GM20431 (cell line): Measurements from ENCODE around the gene KCTD15.

Experiments used
- in situ Hi-C: fragments of 300-500 bp; cut with MseI, MboI; formaldehyde crosslinking; loops from one replicate; pipeline ENCODE4 v1.15.0; 2020; ENCODE audit warnings: low sequenced_read_pairs; ENCODE audit not compliant: unreplicated experiment

Gene KCTD15

DNA sequence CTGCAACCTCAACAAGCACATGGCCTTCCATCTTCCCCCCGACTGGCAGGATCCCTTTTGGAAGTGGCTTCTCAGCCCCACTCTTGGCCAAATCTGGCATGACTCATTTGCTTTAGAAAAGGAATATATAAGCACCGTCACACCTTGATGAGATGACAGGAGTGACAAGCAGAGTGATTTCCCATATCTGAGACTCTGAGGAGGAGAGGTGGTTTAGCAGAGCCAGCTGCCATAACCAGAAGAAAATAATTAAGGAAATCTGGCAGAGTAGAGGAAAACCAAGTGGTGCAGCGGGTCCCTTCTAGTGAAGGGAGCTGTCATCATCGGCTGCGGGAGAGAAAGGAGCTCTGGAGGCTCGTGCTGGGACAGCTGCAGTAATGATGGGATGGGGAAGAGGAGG lies 27.5 kb upstream of the KCTD15 start:
- in situ Hi-C loops, result loop anchor here (25.0 kb wide), 1 partner anchor 532 kb away; the partner anchor contains the start of gene SLC7A10

DNA sequence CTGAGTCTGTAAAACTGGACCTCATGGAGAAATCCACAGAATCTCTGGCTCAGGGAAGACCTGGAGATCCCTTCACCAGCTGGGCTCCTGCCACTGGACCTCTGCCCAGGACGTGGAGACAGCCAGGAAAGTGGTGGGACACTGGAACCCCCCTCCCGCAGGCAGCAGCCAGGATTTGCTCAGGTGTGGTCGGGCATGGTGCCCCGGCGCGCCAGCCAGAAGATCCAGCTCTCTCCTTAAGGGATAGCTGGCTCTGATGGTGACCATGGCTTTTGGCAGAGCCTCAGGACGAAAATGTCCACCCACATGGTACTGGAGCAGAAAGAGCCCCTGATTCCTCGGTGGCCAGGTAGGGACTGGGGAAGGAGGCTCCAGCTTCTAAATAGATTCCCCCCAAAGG lies 26.6 kb upstream of the KCTD15 start:
- in situ Hi-C loops, result loop anchor here (10.0 to 25.0 kb wide), 2 partner anchors 345 to 533 kb away; partner anchors contain the start of gene SLC7A10

DNA sequence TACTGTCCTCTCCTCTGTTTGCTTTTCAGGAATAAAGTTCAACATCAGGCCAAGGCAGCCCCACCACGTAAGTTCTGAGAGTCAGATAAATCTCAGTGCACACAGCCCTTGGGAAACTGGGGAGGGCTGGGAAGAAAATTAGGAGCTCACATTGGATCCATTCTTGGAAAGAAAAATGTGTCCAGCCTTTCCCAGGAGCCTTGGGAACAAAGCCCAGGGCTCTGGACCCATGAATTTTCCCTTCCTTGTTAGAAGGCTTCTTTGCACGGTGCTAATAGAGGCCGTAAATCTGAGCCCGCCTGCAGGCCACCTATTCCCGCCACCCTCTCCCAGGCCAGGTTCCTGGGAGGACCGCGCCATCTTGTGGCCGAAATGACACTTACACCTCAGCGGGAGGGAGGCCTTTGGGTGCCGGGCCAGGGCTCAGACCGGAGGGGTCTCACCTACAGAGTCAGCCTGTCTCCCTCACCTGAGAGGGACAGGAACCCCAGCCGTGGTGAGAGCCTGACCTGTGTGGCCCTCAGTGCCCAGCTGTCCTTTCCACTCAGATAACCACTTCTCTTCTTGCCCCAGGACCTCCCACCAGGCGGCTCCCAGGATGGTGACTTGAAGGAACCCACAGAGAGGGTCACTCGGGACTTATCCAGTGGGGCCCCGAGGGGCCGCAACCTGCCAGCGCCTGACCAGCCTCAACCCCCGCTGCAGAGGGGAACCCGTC lies 25.1 kb upstream of the KCTD15 start:
- in situ Hi-C loops, result loop anchor here (10.0 to 25.0 kb wide), 2 partner anchors 347 to 534 kb away; partner anchors contain the start of gene SLC7A10

DNA sequence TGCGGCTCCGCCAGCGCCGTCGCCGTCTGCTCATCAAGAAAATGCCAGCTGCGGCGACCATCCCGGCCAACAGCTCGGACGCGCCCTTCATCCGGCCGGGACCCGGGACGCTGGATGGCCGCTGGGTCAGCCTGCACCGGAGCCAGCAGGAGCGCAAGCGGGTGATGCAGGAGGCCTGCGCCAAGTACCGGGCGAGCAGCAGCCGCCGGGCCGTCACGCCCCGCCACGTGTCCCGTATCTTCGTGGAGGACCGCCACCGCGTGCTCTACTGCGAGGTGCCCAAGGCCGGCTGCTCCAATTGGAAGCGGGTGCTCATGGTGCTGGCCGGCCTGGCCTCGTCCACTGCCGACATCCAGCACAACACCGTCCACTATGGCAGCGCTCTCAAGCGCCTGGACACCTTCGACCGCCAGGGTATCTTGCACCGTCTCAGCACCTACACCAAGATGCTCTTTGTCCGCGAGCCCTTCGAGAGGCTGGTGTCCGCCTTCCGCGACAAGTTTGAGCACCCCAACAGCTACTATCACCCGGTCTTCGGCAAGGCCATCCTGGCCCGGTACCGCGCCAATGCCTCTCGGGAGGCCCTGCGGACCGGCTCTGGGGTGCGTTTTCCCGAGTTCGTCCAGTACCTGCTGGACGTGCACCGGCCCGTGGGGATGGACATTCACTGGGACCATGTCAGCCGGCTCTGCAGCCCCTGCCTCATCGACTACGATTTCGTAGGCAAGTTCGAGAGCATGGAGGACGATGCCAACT lies 24.4 kb upstream of the KCTD15 start:
- in situ Hi-C loops, result loop anchor here (10.0 to 25.0 kb wide), 2 partner anchors 347 to 535 kb away; partner anchors contain the start of gene SLC7A10

DNA sequence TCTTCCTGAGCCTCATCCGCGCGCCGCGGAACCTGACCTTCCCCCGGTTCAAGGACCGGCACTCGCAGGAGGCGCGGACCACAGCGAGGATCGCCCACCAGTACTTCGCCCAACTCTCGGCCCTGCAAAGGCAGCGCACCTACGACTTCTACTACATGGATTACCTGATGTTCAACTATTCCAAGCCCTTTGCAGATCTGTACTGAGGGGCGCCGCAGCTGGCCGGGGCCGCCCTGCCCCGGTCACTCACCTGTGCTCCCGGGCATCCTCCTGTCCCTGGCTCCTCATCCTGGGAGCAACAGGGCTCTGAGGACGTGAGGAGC lies 23.9 kb upstream of the KCTD15 start:
- in situ Hi-C loops, result loop anchor here (10.0 to 25.0 kb wide), 2 partner anchors 348 to 536 kb away; partner anchors contain the start of gene SLC7A10

DNA sequence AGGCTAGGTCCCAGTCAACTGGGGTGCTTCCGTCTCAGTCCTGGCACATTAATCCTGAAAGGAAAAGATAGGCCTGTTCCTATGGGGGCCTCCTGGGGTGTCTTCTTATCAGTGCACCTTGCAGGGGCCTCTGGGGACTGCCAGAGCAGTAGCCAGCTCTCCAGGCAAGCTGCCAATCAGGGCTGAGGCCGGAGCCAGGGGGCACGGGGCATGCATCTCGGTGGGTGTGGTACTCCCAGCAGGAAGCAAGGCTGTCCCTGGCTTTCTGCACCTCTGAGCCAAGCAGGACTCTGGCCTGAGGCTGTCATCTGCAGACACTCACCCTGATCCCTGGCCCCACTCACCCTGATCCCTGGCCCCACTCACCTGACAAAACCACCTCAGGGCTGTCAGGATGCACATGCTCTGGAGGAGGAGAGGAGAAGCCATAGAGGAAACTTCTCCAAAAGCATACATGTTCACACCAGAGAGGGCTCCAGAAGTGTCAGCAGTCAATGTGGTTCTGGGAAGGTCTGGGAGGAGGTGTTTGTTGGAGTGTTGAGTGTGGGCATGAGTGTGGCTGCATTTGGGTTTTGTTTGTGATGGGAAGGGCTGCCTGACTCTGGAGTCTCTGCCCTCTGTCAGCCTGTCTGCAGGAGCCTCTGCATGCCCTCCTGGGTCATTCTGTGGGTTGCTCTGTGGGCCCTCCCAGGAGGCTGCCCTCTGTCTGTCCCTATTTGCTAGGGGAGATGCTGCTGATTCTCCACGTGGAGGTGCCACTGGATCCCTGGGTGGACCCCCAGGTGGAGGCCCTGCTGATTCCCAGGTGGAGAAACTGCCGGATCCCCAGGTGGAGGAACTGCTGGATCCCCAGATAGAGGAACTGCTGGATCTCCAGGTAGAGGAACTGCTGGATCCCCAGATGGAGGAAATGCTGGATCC lies 22.7 kb upstream of the KCTD15 start:
- in situ Hi-C loops, result loop anchor here (10.0 to 25.0 kb wide), 2 partner anchors 349 to 537 kb away; partner anchors contain the start of gene SLC7A10

DNA sequence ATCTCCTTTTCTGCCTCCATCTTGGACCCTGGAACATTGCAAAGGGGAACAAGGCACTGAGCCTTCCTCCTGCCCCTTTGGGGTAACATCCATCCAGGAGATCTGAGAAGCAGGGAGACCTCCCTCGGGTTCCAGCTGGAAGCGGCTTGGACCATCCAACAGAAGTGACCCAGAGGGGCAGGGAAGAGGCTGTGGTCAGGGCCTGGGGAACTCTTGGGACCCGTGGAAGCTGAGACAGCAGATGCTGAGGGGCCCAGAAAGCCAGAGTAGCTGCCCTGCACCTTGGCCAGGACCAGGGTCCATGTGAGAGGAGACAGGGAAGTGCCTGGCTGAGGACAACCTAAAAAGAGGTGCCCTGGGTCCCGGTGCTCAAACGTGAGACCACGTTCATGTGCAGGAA lies 21.9 kb upstream of the KCTD15 start:
- in situ Hi-C loops, result loop anchor here (10.0 to 25.0 kb wide), 3 partner anchors 313 to 537 kb away; partner anchors contain the start of gene SLC7A10

DNA sequence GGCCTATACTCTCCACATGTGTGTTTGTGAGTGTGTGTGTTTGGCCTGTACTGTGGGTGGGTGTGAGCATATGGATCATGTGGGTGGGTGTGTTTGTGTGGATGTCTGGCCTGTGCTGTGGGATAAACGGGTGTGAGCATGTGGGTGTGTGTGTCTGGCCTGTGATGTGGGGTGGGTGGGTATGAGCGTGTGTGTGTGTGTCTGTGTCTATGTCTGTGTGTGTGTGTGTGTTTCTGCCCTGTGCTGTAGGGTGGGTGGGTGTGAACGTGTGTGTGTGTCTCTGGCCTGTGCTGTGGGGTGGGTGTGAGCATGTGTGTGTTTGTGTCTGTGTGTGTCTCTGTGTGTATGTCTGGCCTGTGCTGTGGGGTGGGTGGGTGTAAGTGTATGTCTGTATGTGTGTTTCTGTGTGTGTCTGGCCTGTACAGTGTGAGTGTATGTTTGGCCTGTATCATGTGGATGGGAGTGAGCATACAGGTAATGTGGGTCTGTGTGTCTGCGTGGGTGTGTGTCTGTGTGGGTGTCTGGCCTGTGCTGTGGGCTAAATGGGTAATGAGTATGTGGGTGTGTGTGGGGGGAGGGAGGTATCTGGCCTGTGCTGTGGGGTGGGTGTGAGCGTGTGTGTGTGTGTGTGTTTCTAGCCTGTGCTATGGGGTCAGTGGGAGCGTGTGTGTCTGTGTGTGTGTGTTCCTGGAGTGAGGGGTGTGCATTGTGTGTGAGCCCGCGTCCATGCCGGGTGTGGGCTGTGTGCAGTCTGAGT lies 20.8 kb upstream of the KCTD15 start:
- in situ Hi-C loops, result loop anchor here (10.0 to 25.0 kb wide), 2 partner anchors 311 to 351 kb away; no protein-coding TSS in a partner anchor

DNA sequence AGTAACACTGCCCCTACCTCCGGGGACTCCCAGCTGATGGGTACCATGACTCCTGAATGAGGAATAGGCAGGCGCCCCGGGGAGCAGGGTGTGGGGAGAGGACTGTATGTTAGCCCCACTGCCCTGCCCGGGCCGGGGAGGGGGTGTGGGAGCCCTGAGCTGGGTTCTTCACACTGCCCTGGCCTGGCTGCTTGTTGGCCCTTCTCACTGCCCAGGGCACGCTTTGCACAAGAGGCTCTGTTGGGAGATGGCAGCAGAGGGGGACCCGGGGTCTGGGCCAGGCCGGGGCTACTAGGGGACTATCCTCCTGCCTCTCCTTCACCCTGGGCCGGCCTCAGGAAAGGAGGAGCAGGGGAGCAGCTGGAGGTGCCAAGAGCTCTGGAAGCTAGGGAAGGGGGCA lies 19.3 kb upstream of the KCTD15 start:
- in situ Hi-C loops, result loop anchor here (10.0 to 25.0 kb wide), 2 partner anchors 310 to 353 kb away; no protein-coding TSS in a partner anchor

DNA sequence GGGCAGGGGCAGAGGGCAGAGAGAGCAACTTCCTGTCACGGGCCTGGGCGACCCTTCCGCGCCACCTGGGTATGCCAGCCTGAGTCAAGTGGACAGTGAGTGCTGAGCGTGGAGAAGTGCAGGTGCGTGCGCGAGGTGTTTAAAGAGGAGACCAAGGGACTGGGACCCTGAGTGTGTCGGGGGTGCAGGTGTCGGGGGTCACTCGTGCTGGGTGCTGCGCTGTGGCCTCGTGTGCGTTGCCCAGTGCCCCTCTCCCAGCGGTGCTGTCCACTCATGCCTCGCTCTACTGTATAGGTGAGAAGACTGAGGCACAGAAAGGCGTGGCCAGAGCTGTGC lies 18.9 kb upstream of the KCTD15 start:
- in situ Hi-C loops, result loop anchor here (10.0 to 25.0 kb wide), 2 partner anchors 310 to 353 kb away; no protein-coding TSS in a partner anchor

DNA sequence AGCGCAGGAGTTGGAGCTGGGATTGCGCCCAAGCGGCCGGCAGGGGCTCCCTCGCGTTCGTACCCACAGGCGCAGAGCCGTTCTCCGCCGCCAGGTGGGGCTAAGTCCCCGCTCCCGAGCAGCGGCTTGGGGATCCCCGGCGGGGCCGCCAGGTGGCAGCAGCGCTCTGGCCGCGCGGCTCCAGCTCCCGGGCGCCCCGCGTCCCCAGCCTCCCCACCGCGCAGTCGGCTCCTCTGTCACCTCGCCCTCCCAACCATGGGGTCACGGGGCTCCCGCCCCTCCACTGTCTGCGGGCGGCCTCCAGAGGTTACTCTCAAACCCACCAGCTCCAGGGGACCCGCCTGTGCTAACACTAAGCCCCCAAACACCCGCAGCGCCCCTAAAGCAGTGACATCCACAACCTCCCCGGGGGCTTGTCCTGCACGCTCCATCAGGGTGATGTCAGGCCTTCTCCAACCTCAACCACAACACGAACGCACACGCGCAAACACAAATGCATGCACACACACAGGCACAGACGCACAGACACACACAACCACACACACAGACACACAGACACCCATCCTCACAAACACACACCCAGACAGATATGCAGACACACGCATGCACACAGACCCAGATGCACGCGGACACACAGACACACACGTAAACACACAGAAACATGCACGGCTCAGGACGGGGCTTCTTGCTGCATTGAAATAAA lies 18.4 kb upstream of the KCTD15 start:
- in situ Hi-C loops, result loop anchor here (10.0 to 25.0 kb wide), 2 partner anchors 309 to 353 kb away; no protein-coding TSS in a partner anchor

DNA sequence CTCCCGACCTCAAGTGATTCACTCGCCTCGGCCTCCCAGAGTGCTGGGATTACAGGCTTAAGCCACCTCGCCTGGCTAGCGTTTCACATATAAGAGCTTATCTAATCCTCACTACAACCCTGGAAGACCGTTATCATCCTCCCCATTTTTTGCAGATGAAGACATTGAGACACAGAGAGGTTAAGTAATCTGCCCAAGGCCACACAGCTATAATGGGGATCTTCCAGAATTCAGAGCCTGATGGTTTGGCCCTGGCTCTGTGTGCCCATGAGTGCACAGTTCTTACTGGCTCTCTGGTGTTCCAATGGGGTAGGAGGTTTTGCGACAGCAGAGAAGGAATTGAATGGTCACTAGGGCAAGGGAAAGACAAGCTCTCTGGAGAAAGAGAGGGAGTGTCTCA lies 16.8 kb upstream of the KCTD15 start:
- in situ Hi-C loops, result loop anchor here (10.0 to 25.0 kb wide), 2 partner anchors 307 to 355 kb away; no protein-coding TSS in a partner anchor

DNA sequence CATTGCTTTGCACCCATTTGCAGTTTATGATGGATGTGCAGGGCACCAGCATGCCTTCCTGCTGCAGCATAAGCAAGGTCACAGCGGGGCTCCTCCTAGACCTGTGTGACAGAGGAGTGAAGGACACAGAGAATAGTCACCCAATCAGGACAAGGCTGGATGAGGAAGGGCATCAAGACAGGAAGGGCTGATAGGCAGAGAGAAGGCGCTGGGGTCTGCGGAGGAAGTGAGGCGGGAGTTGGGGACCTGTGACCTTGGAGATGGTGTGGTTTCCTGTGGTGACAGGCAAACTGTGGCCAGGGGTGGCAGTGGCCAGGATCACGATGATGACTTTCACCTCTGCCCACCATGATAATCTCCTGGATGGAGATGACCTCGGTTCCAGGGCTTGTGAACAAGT lies 16.4 kb upstream of the KCTD15 start:
- in situ Hi-C loops, result loop anchor here (25.0 kb wide), 1 partner anchor 307 kb away; no protein-coding TSS in a partner anchor

DNA sequence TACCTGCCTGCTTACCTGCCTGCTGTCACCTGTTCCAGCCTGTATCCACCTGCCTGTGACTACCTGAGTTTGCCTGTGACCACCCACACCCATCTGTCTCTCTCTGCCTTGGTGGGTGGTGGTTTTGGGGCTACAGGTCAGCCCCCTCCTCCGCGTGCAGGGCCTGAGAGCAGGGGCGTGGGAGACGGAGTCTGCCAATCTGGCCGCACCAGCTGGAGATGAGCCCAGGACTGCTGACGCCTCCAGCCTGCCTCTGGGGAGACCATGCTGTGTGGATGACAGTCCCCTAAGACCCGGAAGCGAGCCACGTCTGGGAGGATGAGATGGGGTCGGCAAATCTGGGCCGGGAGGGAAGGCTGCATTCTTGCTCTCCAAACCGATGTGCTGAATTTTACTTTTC lies 15.9 kb upstream of the KCTD15 start:
- in situ Hi-C loops, result loop anchor here (25.0 kb wide), 1 partner anchor 307 kb away; no protein-coding TSS in a partner anchor

DNA sequence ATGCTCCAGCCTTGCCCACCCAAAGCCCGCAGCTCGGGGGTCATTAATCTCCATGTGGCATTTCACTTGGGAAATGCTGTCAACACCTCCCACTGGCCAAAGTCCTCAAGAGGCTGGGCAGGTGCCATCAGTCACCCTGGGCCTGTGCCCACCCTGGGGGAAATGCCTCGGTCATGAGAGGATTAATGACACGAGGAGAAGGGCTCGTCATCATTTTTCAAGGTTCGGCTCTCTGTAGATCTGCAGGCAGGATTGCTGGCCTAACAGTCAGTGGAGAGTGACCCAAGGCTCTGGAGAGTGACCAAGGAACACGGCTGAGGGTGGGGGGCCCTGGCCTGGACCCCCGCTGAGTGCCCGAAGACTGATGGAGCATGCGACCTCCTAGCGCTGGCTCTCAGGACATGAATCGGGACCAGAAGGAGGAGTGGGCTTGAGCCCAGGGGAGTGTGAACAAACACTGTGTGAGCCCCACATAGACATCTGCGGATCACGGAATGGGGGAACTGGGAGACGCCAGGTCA lies 15.2 kb upstream of the KCTD15 start:
- in situ Hi-C loops, result loop anchor here (25.0 kb wide), 1 partner anchor 306 kb away; no protein-coding TSS in a partner anchor

DNA sequence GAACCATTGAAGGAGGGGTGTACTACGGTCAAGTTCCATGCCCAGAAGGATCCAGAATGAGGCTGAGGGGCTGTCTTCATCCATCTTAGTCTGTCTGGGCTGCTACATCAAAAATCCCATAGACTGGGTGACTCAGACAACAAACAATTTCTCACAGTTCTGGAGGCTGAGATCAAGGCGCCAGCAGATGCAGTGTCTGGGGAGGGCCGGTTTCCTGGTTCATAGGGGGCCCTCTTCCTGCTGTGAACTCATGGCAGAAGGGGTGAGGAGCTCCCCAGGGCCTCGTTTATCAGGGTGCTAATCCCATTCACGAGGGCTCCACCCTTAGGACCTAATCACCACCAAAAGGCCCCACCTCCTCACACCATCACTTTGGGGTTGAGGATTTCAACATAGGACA lies 14.7 kb upstream of the KCTD15 start:
- in situ Hi-C loops, result loop anchor here (25.0 kb wide), 1 partner anchor 305 kb away; no protein-coding TSS in a partner anchor

DNA sequence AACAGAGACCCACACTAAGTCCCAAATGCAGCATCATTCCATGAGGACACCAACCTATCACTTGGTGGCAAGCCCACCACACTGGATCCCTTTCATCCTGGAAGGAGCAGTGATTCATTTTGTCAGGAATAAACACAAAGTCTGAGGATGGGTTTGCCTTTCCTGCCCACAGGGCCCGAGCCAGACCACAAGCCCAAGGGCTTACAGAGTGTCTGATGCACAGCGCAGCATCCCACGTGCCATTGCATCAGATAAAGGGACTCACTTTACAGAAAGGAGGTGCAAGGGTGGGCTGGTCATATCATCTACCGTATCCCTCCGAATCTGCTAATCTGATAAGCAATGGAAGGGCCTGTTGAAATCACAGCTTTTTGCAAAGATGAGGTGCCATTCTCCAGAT lies 12.2 kb upstream of the KCTD15 start:
- in situ Hi-C loops, result loop anchor here (25.0 kb wide), 1 partner anchor 303 kb away; no protein-coding TSS in a partner anchor

DNA sequence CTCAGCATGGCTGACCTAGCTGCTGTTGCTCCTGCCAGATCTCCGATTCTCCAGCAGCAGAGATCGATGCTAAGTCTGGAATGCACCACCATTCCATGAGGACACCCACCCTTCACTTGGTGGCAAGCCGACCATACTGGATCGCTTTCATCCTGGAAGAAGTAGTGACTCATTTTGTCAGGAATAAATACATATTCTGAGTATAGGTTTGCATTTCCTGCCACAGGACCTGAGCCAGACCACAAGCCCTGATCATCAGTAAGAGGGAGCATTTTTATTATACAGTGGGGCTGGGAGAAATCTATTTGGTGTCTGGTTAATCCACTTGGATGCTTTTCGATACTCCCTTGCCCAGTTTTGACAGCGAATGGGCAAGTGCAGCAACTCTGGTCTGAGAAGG lies 10.9 kb upstream of the KCTD15 start:
- in situ Hi-C loops, result loop anchor here (25.0 kb wide), 1 partner anchor 302 kb away; no protein-coding TSS in a partner anchor
